Kidney epithelial cell (primary cell): ENCODE measurements around the gene LANCL3. TPM values are rescaled to one million over a fixed set of nuclear protein-coding genes. Genes with fewer than 3 reads are reported as not detected.

Experiments used
- DNase-seq: peaks from one replicate; pipeline ENCODE4 v3.0.0-alpha.2; 2010; ENCODE audit warnings: low read depth
- H3K27me3 ChIP-seq: 2 replicates; pipeline ENCODE4 v1.6.0; 2011; ENCODE audit warnings: low read length; ENCODE audit not compliant: control insufficient read depth, insufficient read depth
- H3K36me3 ChIP-seq: 2 replicates; pipeline ENCODE4 v1.5.1; 2011; ENCODE audit warnings: low read length; ENCODE audit not compliant: control insufficient read depth, insufficient read depth
- H3K4me3 ChIP-seq: 2 replicates; pipeline ENCODE4 v1.5.1; 2011; ENCODE audit warnings: low read depth, mild to moderate bottlenecking, control low read depth, low read length
- total RNA-seq: library from RNA; depleted of rRNA; stranded (reverse); fragments of >200 nt; gene quantifications from 2 replicates; pipeline ENCODE4 v1.2.3, GENCODE V29; 2015
- TF ChIP-seq, protein P1 (sequence below): IDR thresholded peaks from 2 replicates; pipeline ENCODE4 v1.5.1; 2011; ENCODE audit warnings: mild to moderate bottlenecking, moderate library complexity, low read length, control low read depth, inconsistent platforms; ENCODE audit not compliant: insufficient read depth, poor library complexity, severe bottlenecking

Gene LANCL3
- total RNA-seq, 1 donor from 2014 or later: 0.13 TPM

DNA sequence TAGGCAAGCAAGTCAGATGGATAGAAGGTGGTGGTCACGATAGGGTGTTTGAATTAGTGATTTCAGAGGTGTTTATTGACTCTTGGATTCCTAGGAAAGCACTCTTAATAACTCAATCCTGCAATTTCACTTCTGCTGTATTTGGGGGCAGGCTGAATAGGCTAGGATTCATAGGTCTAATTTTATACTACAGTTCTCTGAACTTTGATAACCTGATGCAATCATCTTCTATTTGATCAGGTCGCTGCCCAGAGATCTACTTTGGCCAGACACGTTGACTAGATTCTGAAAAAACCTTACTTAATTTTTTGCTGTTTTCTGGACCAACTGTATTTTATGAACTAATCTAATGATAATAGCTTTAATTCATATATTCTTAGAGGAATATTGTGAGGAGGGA lies 140.5 kb downstream of the LANCL3 start:
- Histone ChIP-seq H3K4me3 (no peak overlapping the region), H3K27me3 (no peaks in the 10 kb centered on the region), H3K36me3 (no peaks in the 10 kb centered on the region)
- DNase-seq: no peak
- TF ChIP-seq, protein P1, sequence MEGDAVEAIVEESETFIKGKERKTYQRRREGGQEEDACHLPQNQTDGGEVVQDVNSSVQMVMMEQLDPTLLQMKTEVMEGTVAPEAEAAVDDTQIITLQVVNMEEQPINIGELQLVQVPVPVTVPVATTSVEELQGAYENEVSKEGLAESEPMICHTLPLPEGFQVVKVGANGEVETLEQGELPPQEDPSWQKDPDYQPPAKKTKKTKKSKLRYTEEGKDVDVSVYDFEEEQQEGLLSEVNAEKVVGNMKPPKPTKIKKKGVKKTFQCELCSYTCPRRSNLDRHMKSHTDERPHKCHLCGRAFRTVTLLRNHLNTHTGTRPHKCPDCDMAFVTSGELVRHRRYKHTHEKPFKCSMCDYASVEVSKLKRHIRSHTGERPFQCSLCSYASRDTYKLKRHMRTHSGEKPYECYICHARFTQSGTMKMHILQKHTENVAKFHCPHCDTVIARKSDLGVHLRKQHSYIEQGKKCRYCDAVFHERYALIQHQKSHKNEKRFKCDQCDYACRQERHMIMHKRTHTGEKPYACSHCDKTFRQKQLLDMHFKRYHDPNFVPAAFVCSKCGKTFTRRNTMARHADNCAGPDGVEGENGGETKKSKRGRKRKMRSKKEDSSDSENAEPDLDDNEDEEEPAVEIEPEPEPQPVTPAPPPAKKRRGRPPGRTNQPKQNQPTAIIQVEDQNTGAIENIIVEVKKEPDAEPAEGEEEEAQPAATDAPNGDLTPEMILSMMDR: no peak

DNA sequence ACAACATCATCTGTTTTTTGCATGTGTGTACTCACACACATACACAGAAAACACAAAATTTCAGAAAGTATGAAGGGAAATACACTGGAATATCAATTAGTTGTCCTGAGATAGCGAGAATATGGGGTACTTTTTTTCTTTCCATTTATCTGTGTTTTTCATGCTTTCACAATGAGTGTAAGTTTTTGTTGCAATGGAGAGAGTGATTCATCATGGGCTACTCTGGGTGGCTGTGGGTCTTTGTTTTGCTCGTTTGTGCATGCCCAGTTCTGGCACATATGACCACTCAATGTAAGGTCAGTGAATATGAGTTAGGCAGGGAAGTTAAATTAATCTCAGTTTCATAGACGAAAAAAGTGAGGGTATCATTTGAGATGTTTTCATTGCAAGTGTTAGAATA lies 141.0 kb downstream of the LANCL3 start:
- Histone ChIP-seq H3K27me3 (no peaks in the 10 kb centered on the region), H3K4me3 (no peak overlapping the region), H3K36me3 (no peaks in the 10 kb centered on the region)
- TF ChIP-seq, protein P1: no peak
- DNase-seq: no peak

DNA sequence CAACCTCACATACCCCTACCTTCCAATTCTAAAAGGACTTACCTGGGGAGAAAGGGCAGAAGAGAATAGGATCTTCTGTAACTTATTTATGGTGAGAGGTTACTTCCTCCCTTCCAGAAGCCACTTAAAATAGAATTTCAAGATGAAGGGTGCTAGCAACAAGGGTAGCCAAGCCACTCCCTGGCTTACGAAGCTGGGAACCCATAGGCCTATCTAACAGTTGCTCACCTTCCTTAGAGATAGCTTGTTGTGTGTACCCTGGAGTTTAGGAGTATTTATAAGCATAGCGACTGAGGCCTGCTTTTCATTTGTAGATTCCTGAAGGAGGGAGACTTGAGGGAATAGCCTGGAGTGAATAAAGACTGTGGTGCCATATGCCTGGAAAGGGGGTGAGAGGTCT lies 143.0 kb downstream of the LANCL3 start:
- H3K36me3 ChIP-seq: no peaks in the 10 kb centered on the region
- TF ChIP-seq, protein P1: no peak
- H3K4me3 ChIP-seq: no peak overlapping the region
- DNase-seq: no peak
- no peaks in the 10 kb centered on the region for H3K27me3 ChIP-seq

DNA sequence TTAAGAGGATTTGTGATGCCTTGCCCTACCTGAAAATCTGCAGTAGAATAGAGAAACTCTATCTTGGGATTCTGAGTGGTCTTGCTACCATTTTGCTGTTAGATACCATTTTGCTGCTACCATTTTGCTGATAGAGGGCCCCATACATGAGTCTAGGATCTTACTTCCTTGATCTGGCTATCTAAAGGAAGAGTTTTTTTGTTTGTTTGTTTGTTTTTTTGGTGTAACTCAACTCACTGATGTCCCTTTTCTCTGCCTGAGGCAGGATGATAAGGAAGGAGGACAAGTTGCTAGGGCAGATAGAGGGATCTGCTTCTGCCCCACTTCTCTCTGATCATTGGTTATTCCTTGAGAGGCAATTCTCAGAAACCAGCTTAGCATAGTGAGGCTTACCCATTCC lies 145.1 kb downstream of the LANCL3 start:
- TF ChIP-seq, protein P1: no peak
- no peak for DNase-seq
- Histone ChIP-seq H3K4me3 (no peak overlapping the region), H3K27me3 (no peaks in the 10 kb centered on the region), H3K36me3 (no peaks in the 10 kb centered on the region)

DNA sequence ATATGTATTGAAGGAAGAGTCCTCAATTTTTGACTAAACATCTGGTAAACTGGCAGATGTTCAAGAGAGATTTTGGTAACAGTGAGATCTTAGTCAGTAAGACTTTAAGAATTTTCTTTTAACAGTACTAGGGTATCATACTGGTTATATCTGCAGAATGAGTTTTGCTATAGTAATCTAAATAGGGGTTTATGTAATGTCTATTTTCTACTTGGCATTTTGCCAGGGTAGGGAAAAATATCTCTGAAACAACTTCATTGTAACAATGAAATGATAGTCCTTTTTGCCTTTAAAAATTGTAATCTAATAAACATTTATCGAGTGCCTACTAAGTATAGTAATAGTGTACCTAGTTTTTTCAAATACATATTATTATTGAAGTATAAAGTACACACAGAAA lies 146.2 kb downstream of the LANCL3 start:
- Histone ChIP-seq H3K36me3 (no peaks in the 10 kb centered on the region), H3K27me3 (no peaks in the 10 kb centered on the region), H3K4me3 (no peak overlapping the region)
- TF ChIP-seq, protein P1: no peak
- DNase-seq: no peak

DNA sequence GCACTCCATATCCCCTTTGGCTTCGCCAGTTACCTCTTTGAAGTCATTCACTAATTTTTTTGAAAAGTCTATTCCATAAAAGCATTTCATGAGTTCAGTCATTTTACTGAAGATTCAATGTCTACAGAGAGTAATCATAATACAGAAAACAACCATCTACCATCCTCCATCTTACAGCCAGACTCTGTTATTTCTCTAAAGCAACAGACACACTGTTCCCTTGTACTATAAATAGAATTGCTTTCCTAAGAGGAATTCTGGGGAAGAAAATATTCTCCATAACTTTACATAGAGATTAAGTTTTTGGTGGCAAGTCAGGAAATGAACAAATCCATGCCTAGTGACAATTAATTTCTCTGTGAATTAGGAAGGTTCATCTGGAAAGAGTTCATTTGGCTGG lies 151.1 kb downstream of the LANCL3 start:
- Histone ChIP-seq H3K4me3 (no peak overlapping the region), H3K36me3 (no peaks in the 10 kb centered on the region), H3K27me3 (no peaks in the 10 kb centered on the region)
- TF ChIP-seq, protein P1: no peak
- DNase-seq: no peak
